Subcutaneous adipose tissue (tissue), 4 donors: ENCODE measurements around the gene RPN2. TPM values are rescaled to one million over a fixed set of nuclear protein-coding genes. Genes with fewer than 3 reads are reported as not detected.

Source experiments
- CTCF ChIP-seq: fragments of 450-650 bp; IDR thresholded peaks from one replicate; pipeline ENCODE4 v1.5.1; 2016; ENCODE audit warnings: low read depth, mild to moderate bottlenecking, control low read depth, antibody characterized with exemption, moderate library complexity
- total RNA-seq, 4 donors: library from RNA; depleted of rRNA; stranded (reverse); fragments of >200 nt; gene quantifications; one replicate each; pipeline ENCODE4 v1.1.0, GENCODE V29; 2016

The RPN2 gene
- total RNA-seq, 4 donors from 2014 or later, result 65.6 to 130 (median 109) TPM

GRCh38 chr20:37205794-37206193 is 26.7 kb downstream of the RPN2 start:
- TF ChIP-seq CTCF, result no peak

GRCh38 chr20:37207171-37207570 is 28.0 kb downstream of the RPN2 start:
- no peak for TF ChIP-seq CTCF

GRCh38 chr20:37209193-37209592 is 30.1 kb downstream of the RPN2 start:
- TF ChIP-seq CTCF, result no peak

- no peak for TF ChIP-seq CTCF
Measured at GRCh38 chr20:37209661-37210314, 30.7 kb downstream of the RPN2 start.

- TF ChIP-seq CTCF, result no peak
Measured at GRCh38 chr20:37218441-37218840, 39.3 kb downstream of the RPN2 start.

- no peak for TF ChIP-seq CTCF
Measured at GRCh38 chr20:37218976-37219375, 39.8 kb downstream of the RPN2 start.

GRCh38 chr20:37219751-37220668 is 40.9 kb downstream of the RPN2 start:
- TF ChIP-seq CTCF, result no peak
